GM12865 (cell line): ENCODE results near the gene MYO18B.
A peak's percentile ranks its signal among the peaks of the same experiment; 100 is the strongest.

ENCODE experiments used
- DNase-seq: peaks from one replicate; pipeline ENCODE4 v3.0.0; 2010; ENCODE audit warnings: low read depth
- H3K4me3 ChIP-seq: 2 replicates; pipeline ENCODE4 v1.5.1; 2011; ENCODE audit warnings: mild to moderate bottlenecking, low read depth, low read length, control low read depth
- CTCF ChIP-seq: IDR thresholded peaks from 2 replicates; pipeline ENCODE4 v1.5.1; 2011; ENCODE audit warnings: low read length, control low read depth, low read depth, inconsistent platforms; ENCODE audit not compliant: insufficient read depth; ENCODE audit errors: missing control alignments

Gene MYO18B

GRCh38 chr22:26047920-26048319 lies 305.9 kb downstream of the MYO18B start:
- H3K4me3 ChIP-seq: no peak overlapping the region
- no peak for TF ChIP-seq CTCF
- no peak for DNase-seq

- no peak for TF ChIP-seq CTCF
- peak; percentile 19 for DNase-seq
- no peak overlapping the region for H3K4me3 ChIP-seq
Observed at GRCh38 chr22:26050079-26050478, 308.1 kb downstream of the MYO18B start.

- no peak overlapping the region for H3K4me3 ChIP-seq
- no peak for TF ChIP-seq CTCF
- DNase-seq: no peak
Observed at GRCh38 chr22:26053737-26054316, 311.8 kb downstream of the MYO18B start.

- H3K4me3 ChIP-seq: no peak overlapping the region
- no peak for DNase-seq
- TF ChIP-seq CTCF: no peak
Observed at GRCh38 chr22:26054841-26055605, 313.0 kb downstream of the MYO18B start.

GRCh38 chr22:26055693-26056092 lies 313.7 kb downstream of the MYO18B start:
- TF ChIP-seq CTCF: no peak
- DNase-seq: no peak
- no peak overlapping the region for H3K4me3 ChIP-seq

- no peak for TF ChIP-seq CTCF
- no peak overlapping the region for H3K4me3 ChIP-seq
- no peak for DNase-seq
Observed at GRCh38 chr22:26056455-26057200, 314.6 kb downstream of the MYO18B start.
